DND-41 (cell line): Measurements from ENCODE around the gene FITM1.
A peak's percentile ranks its signal among the peaks of the same experiment; 100 is the strongest.

ENCODE experiments used
- ATAC-seq: fragments of 200-7000 bp; cut with Tn5 transposase; 3 replicates; pipeline ENCODE4 v1.9.1; 2021; ENCODE audit warnings: low read depth; ENCODE audit not compliant: insufficient read depth
- DNase-seq: peaks from one replicate; pipeline ENCODE4 v3.0.0-alpha.2; 2020
- H2AFZ ChIP-seq: 2 replicates; pipeline ENCODE4 v1.6.0; 2012; ENCODE audit warnings: low read depth, low read length
- H3K27ac ChIP-seq: 2 replicates; pipeline ENCODE4 v1.5.1; 2012; ENCODE audit warnings: low read length, inconsistent platforms
- H3K27me3 ChIP-seq: fragments of 200-600 bp; sonication (generic); 2 replicates; pipeline ENCODE4 v1.6.0; 2012; ENCODE audit warnings: low read length, mild to moderate bottlenecking, inconsistent platforms; ENCODE audit not compliant: insufficient read depth, poor library complexity
- H3K36me3 ChIP-seq: 2 replicates; pipeline ENCODE4 v1.5.1; 2012; ENCODE audit warnings: low read length, inconsistent platforms; ENCODE audit not compliant: insufficient read depth
- H3K4me1 ChIP-seq: 2 replicates; pipeline ENCODE4 v1.5.1; 2012; ENCODE audit warnings: mild to moderate bottlenecking, low read length; ENCODE audit not compliant: insufficient read depth
- H3K4me2 ChIP-seq: 2 replicates; pipeline ENCODE4 v1.6.0; 2012; ENCODE audit warnings: mild to moderate bottlenecking, moderate library complexity, low read length, inconsistent platforms; ENCODE audit not compliant: insufficient read depth
- H3K4me3 ChIP-seq, 2 experiments: fragments of 200-600 bp in 1 of 2; shearing (Covaris generic) in 1 of 2; 2 replicates each; pipeline ENCODE4 v1.5.1; 2012 to 2016; ENCODE audit warnings: inconsistent platforms in 2 of 2, low read length in 2 of 2, mild to moderate bottlenecking in 2 of 2, low read depth in 1 of 2, moderate library complexity in 1 of 2
- H3K79me2 ChIP-seq: 2 replicates; pipeline ENCODE4 v1.6.0; 2012; ENCODE audit warnings: low read length, inconsistent platforms; ENCODE audit not compliant: insufficient read depth
- H3K9ac ChIP-seq: 2 replicates; pipeline ENCODE4 v1.6.0; 2012; ENCODE audit warnings: low read depth, mild to moderate bottlenecking, inconsistent platforms, low read length, moderate library complexity
- H3K9me3 ChIP-seq: 2 replicates; pipeline ENCODE4 v1.5.1; 2012; ENCODE audit warnings: low read length, moderate library complexity, mild to moderate bottlenecking, inconsistent platforms; ENCODE audit not compliant: insufficient read depth, severe bottlenecking
- H4K20me1 ChIP-seq: 2 replicates; pipeline ENCODE4 v1.6.0; 2012; ENCODE audit warnings: low read length; ENCODE audit not compliant: insufficient read depth
- CTCF ChIP-seq: IDR thresholded peaks from 2 replicates; pipeline ENCODE4 v1.5.1; 2012; ENCODE audit warnings: borderline replicate concordance, low read length, moderate library complexity, mild to moderate bottlenecking; ENCODE audit not compliant: poor library complexity, severe bottlenecking; ENCODE audit errors: extremely low read depth
- EZH2 ChIP-seq: IDR thresholded peaks from 3 replicates; pipeline ENCODE4 v1.6.1; 2012; ENCODE audit warnings: borderline replicate concordance, low read depth, mild to moderate bottlenecking, moderate library complexity, low read length, inconsistent platforms; ENCODE audit not compliant: severe bottlenecking

The FITM1 gene

GRCh38 chr14:24113801-24114531 is 16.5 kb upstream of the FITM1 start:
- H3K36me3 ChIP-seq: peaks cover 28% of the 10 kb centered on the region
- H3K27me3 ChIP-seq: no peaks in the 10 kb centered on the region
- H4K20me1 ChIP-seq: no peaks in the 10 kb centered on the region
- DNase-seq (peak; percentile 87), ATAC-seq (peak; percentile 57)
- H3K4me2 ChIP-seq: peak overlapping the region; percentile 93
- H3K9me3 ChIP-seq: no peaks in the 10 kb centered on the region
- peak overlapping the region; percentile 76 for H3K9ac ChIP-seq
- peaks cover 26% of the 10 kb centered on the region for H3K4me1 ChIP-seq
- peak overlapping the region; percentile 28 to 63 for H3K4me3 ChIP-seq
- peak overlapping the region; percentile 100 for H3K27ac ChIP-seq
- peak overlapping the region; percentile 98 for H2AFZ ChIP-seq
- H3K79me2 ChIP-seq: peaks cover 22% of the 10 kb centered on the region
- TF ChIP-seq EZH2: no peak
- TF ChIP-seq CTCF: no peak

- DNase-seq: peak; percentile 99
- no peaks in the 10 kb centered on the region for H3K27me3 ChIP-seq
- H2AFZ ChIP-seq: peak within 1 kb of the TSS; percentile 98
- H3K4me1 ChIP-seq: peaks cover 23% of the 10 kb centered on the region
- peak within 1 kb of the TSS; percentile 28 to 63 for H3K4me3 ChIP-seq
- no peaks in the 10 kb centered on the region for H3K9me3 ChIP-seq
- H3K4me2 ChIP-seq: peak within 1 kb of the TSS; percentile 93
- peak within 1 kb of the TSS; percentile 100 for H3K27ac ChIP-seq
- peak within 1 kb of the TSS; percentile 76 for H3K9ac ChIP-seq
- no peaks in the 10 kb centered on the region for H4K20me1 ChIP-seq
- H3K36me3 ChIP-seq: peaks cover 36% of the 10 kb centered on the region
- H3K79me2 ChIP-seq: peaks cover 22% of the 10 kb centered on the region
- no peak for TF ChIP-seq CTCF
- no peak for TF ChIP-seq EZH2
- peak; percentile 87 for ATAC-seq
Measured at GRCh38 chr14:24114532-24115421, 15.7 kb upstream of the FITM1 start, which contains the start of the genes DCAF11 and NRL. Gene DCAF11 (plus strand): TSS chr14:24114777. CDS start chr14:24115595, 818 bp downstream. Gene NRL (minus strand): TSS chr14:24114949. CDS start chr14:24082848, 32,101 bp downstream.

- H4K20me1 ChIP-seq: no peaks in the 10 kb centered on the region
- peak overlapping the region; percentile 28 to 63 for H3K4me3 ChIP-seq
- H3K27ac ChIP-seq: peak overlapping the region; percentile 100
- H3K9me3 ChIP-seq: no peaks in the 10 kb centered on the region
- peaks cover 22% of the 10 kb centered on the region for H3K79me2 ChIP-seq
- H3K36me3 ChIP-seq: peaks cover 39% of the 10 kb centered on the region
- peak overlapping the region; percentile 85 for H2AFZ ChIP-seq
- H3K9ac ChIP-seq: peak overlapping the region; percentile 76
- H3K4me1 ChIP-seq: peaks cover 23% of the 10 kb centered on the region
- H3K27me3 ChIP-seq: no peaks in the 10 kb centered on the region
- TF ChIP-seq EZH2: no peak
- no peak for TF ChIP-seq CTCF
- ATAC-seq (no peak), DNase-seq (no peak)
- peak overlapping the region; percentile 93 for H3K4me2 ChIP-seq
Measured at GRCh38 chr14:24115422-24116127, 14.9 kb upstream of the FITM1 start.
